Upper lobe of left lung (tissue), 4 donors: ENCODE data around the gene CFAP68.

ENCODE experiments used
- CTCF ChIP-seq, 6 experiments: fragments of 450-650 bp in 4 of 6; fragments of 200-600 bp in 2 of 6; sonication (generic) in 2 of 6; IDR thresholded peaks; one replicate each; pipeline ENCODE4 v1.5.1; 2016 to 2019; ENCODE audit warnings: antibody characterized with exemption in 6 of 6
- POLR2A ChIP-seq, 4 donors: fragments of 450-650 bp; IDR thresholded peaks; one replicate each; pipeline ENCODE4 v1.5.1; 2016 to 2017; ENCODE audit warnings: antibody characterized with exemption in 4 of 4, mild to moderate bottlenecking in 2 of 4

- TF ChIP-seq CTCF (IDR thresholded peaks at IDR 0.05): no peak
- TF ChIP-seq POLR2A (IDR thresholded peaks at IDR 0.05): no peak
Observed at GRCh38 chr11:111860257-111860656, 19.1 kb upstream of the CFAP68 start.
